IMR-90 (cell line): ENCODE results near the gene NDST3. TPM values are rescaled to one million over a fixed set of nuclear protein-coding genes. Genes with fewer than 3 reads are reported as not detected.

ENCODE experiments used
- ATAC-seq: fragments of 200-7000 bp; cut with Tn5 transposase; 2 replicates; pipeline ENCODE4 v1.9.1; 2020; ENCODE audit warnings: low read depth, mild to moderate bottlenecking, moderate library complexity
- BruUV-seq: library from RNA; stranded (reverse); fragments of 400-500 nt; replicated peaks from 2 replicates; lab custom pipeline; 2021; lab: Mats Ljungman, UMichigan
- CTCF ChIA-PET: fragments of 300-600 bp; formaldehyde crosslinking; extraction: SDS; loops from one replicate; lab custom pipeline; 2021; ENCODE audit warnings: antibody characterized with exemption; lab: Yijun Ruan, JAX
- POLR2A ChIA-PET: fragments of 300-600 bp; sonication (Branson Sonifier 250); formaldehyde crosslinking; loops from one replicate; lab custom pipeline; 2022; ENCODE audit warnings: antibody characterized with exemption; ENCODE audit not compliant: unreplicated experiment; lab: Charles Lee
- DNase-seq: peaks from one replicate; pipeline ENCODE4 v3.0.0; 2013
- H2AFZ ChIP-seq: replicated peaks from 2 replicates; pipeline ENCODE3; 2013; ENCODE audit warnings: low read length, mild to moderate bottlenecking; ENCODE audit not compliant: poor library complexity
- H2AK5ac ChIP-seq: 2 replicates; pipeline ENCODE4 v1.6.1; 2013; ENCODE audit warnings: low read depth, low read length, inconsistent platforms
- H2AK9ac ChIP-seq: replicated peaks from 2 replicates; pipeline ENCODE3; 2013; ENCODE audit warnings: mild to moderate bottlenecking, low read depth, low read length, moderate library complexity; ENCODE audit not compliant: poor library complexity
- H2BK120ac ChIP-seq: 2 replicates; pipeline ENCODE4 v1.6.1; 2013; ENCODE audit warnings: low read depth, low read length, inconsistent platforms
- H2BK15ac ChIP-seq: 3 replicates; pipeline ENCODE4 v1.6.1; 2013; ENCODE audit warnings: low read depth, low read length, inconsistent platforms
- H2BK20ac ChIP-seq: 2 replicates; pipeline ENCODE4 v1.6.1; 2013; ENCODE audit warnings: low read depth, mild to moderate bottlenecking, inconsistent platforms, low read length, moderate library complexity
- H2BK5ac ChIP-seq: 2 replicates; pipeline ENCODE4 v1.6.1; 2013; ENCODE audit warnings: mild to moderate bottlenecking, low read depth, low read length, inconsistent platforms; ENCODE audit not compliant: poor library complexity, severe bottlenecking
- H3K14ac ChIP-seq: replicated peaks from 2 replicates; pipeline ENCODE4 v1.6.1; 2013; ENCODE audit warnings: low read depth, low read length, inconsistent platforms
- H3K18ac ChIP-seq: 2 replicates; pipeline ENCODE4 v1.6.1; 2013; ENCODE audit warnings: low read depth, low read length, control low read depth
- H3K23ac ChIP-seq: 2 replicates; pipeline ENCODE4 v1.6.1; 2013; ENCODE audit warnings: low read depth, low read length, inconsistent platforms
- H3K27ac ChIP-seq: 2 replicates; pipeline ENCODE4 v1.5.1; 2013; ENCODE audit warnings: mild to moderate bottlenecking, control low read depth, low read length; ENCODE audit not compliant: insufficient read depth
- H3K27me3 ChIP-seq: 2 replicates; pipeline ENCODE4 v1.6.1; 2013; ENCODE audit warnings: low read length; ENCODE audit not compliant: control insufficient read depth, insufficient read depth
- H3K36me3 ChIP-seq: 2 replicates; pipeline ENCODE4 v1.6.1; 2013; ENCODE audit warnings: low read length, mixed read lengths; ENCODE audit not compliant: control insufficient read depth, insufficient read depth
- H3K4ac ChIP-seq: 2 replicates; pipeline ENCODE4 v1.6.1; 2013; ENCODE audit warnings: low read depth, low read length, inconsistent platforms
- H3K4me1 ChIP-seq: 2 replicates; pipeline ENCODE4 v1.6.1; 2013; ENCODE audit warnings: low read length, mixed read lengths; ENCODE audit not compliant: control insufficient read depth, insufficient read depth
- H3K4me2 ChIP-seq: 2 replicates; pipeline ENCODE4 v1.6.1; 2013; ENCODE audit warnings: low read depth, mild to moderate bottlenecking, control low read depth, low read length, moderate library complexity
- H3K4me3 ChIP-seq: 2 replicates; pipeline ENCODE4 v1.5.1; 2013; ENCODE audit warnings: low read depth, mild to moderate bottlenecking, control low read depth, low read length, moderate library complexity; ENCODE audit not compliant: insufficient read depth
- H3K56ac ChIP-seq: 2 replicates; pipeline ENCODE4 v1.6.1; 2013; ENCODE audit warnings: low read length, inconsistent platforms; ENCODE audit not compliant: insufficient read depth; ENCODE audit errors: extremely low read depth
- H3K79me1 ChIP-seq, 2 experiments: 2 replicates each; pipeline ENCODE4 v1.6.1; 2013; ENCODE audit warnings: low read length in 2 of 2, inconsistent platforms in 1 of 2, low read depth in 1 of 2
- H3K9ac ChIP-seq: 2 replicates; pipeline ENCODE4 v1.6.1; 2013; ENCODE audit warnings: low read depth, low read length, control low read depth
- H3K9me1 ChIP-seq: 2 replicates; pipeline ENCODE4 v1.6.1; 2013; ENCODE audit warnings: low read length, inconsistent platforms; ENCODE audit not compliant: insufficient read depth
- H3K9me3 ChIP-seq: 2 replicates; pipeline ENCODE4 v1.6.1; 2013; ENCODE audit warnings: low read length; ENCODE audit not compliant: control insufficient read depth, insufficient read depth
- H4K20me1 ChIP-seq: 2 replicates; pipeline ENCODE4 v1.6.1; 2013; ENCODE audit warnings: low read length, inconsistent platforms; ENCODE audit not compliant: insufficient read depth
- H4K5ac ChIP-seq: 2 replicates; pipeline ENCODE4 v1.6.1; 2013; ENCODE audit warnings: mild to moderate bottlenecking, low read depth, low read length, control low read depth
- H4K8ac ChIP-seq, 2 experiments: 2 replicates each; pipeline ENCODE4 v1.6.1; 2013; ENCODE audit warnings: low read depth in 2 of 2, low read length in 2 of 2, control low read depth in 1 of 2, inconsistent platforms in 1 of 2
- H4K91ac ChIP-seq: 2 replicates; pipeline ENCODE4 v1.6.1; 2013; ENCODE audit warnings: low read depth, low read length, inconsistent platforms; ENCODE audit not compliant: insufficient read depth
- BHLHE40 ChIP-seq: fragments of 150-350 bp; IDR thresholded peaks from 2 replicates; pipeline ENCODE4 v1.6.1; 2016; ENCODE audit warnings: mild to moderate bottlenecking, low read depth, low read length
- CEBPB ChIP-seq: IDR thresholded peaks from 2 replicates; pipeline ENCODE4 v1.6.1; 2012; ENCODE audit warnings: low read depth, low read length, improper control_type of control experiment
- CHD1 ChIP-seq: IDR thresholded peaks from 2 replicates; pipeline ENCODE4 v1.6.1; 2012; ENCODE audit warnings: low read depth, low read length, improper control_type of control experiment
- FOS ChIP-seq: fragments of 150-350 bp; IDR thresholded peaks from 2 replicates; pipeline ENCODE4 v1.6.1; 2016; ENCODE audit warnings: low read depth, low read length
- MAZ ChIP-seq: IDR thresholded peaks from 2 replicates; pipeline ENCODE4 v1.6.1; 2012; ENCODE audit warnings: low read depth, mild to moderate bottlenecking, low read length, improper control_type of control experiment, moderate library complexity, borderline replicate concordance
- MXI1 ChIP-seq: IDR thresholded peaks from 2 replicates; pipeline ENCODE4 v1.6.1; 2012; ENCODE audit warnings: low read depth, mild to moderate bottlenecking, low read length, moderate library complexity, borderline replicate concordance
- NFE2L2 ChIP-seq: fragments of 150-350 bp; IDR thresholded peaks from 2 replicates; pipeline ENCODE4 v1.6.1; 2016; ENCODE audit warnings: low read depth, mild to moderate bottlenecking, low read length
- POLR2A ChIP-seq: IDR thresholded peaks from 2 replicates; pipeline ENCODE4 v1.6.1; 2012; ENCODE audit warnings: mild to moderate bottlenecking, low read depth, low read length
- RAD21 ChIP-seq: IDR thresholded peaks from 2 replicates; pipeline ENCODE4 v1.6.1; 2012; ENCODE audit warnings: low read length, improper control_type of control experiment
- SMC3 ChIP-seq: fragments of 150-350 bp; IDR thresholded peaks from 2 replicates; pipeline ENCODE4 v1.6.1; 2016; ENCODE audit warnings: low read depth, mild to moderate bottlenecking, antibody characterized with exemption, low read length, moderate library complexity
- WGBS, 2 experiments: methylation state at CpG; one replicate each; pipeline versions ENCODE4 v1.1.5 to v1.1.7; 2013; ENCODE audit warnings: missing lambda C conversion rate in 2 of 2; ENCODE audit not compliant: insufficient read length in 1 of 2; ENCODE audit errors: extremely low coverage in 2 of 2; 5-methylcytosine and 5-hydroxymethylcytosine counted together
- dilution Hi-C: fragments of 300-500 bp; cut with HindIII; formaldehyde crosslinking; loops from one replicate; pipeline ENCODE4 v1.14.3; 2018; ENCODE audit warnings: low sequenced_read_pairs; ENCODE audit not compliant: unreplicated experiment
- in situ Hi-C: fragments of 300-500 bp; cut with MboI; formaldehyde crosslinking; loops from 3 replicates; pipeline ENCODE4 v1.14.3; 2019; ENCODE audit warnings: low sequenced_read_pairs, inconsistent platforms, mixed read lengths
- intact Hi-C: fragments of 100-400 bp; cut with micrococcal nuclease; formaldehyde crosslinking; loops from 2 replicates; pipeline ENCODE4 v1.10.0; 2022
- polyA plus RNA-seq, 3 experiments: library from polyadenylated mRNA; depleted of rRNA; stranded (reverse); fragments of >200 nt; gene quantifications; 2 replicates each; pipeline ENCODE4 v1.2.3, GENCODE V29; 2012; ENCODE audit warnings: low replicate concordance in 1 of 3
- total RNA-seq: library from RNA; depleted of rRNA; stranded (reverse); fragments of >200 nt; gene quantifications from 2 replicates; pipeline ENCODE4 v1.2.3, GENCODE V29; 2012
- TF ChIP-seq, protein P1 (sequence below): fragments of 150-350 bp; IDR thresholded peaks from 2 replicates; pipeline ENCODE4 v1.6.1; 2016; ENCODE audit warnings: low read depth, mild to moderate bottlenecking, low read length, moderate library complexity, borderline replicate concordance
- TF ChIP-seq, protein P2 (sequence below): conservative IDR thresholded peaks from 2 replicates; pipeline ENCODE4 v1.5.1; 2012; ENCODE audit warnings: mild to moderate bottlenecking, low read depth, low read length, improper control_type of control experiment
- TF ChIP-seq, protein P3 (sequence below): fragments of 150-350 bp; IDR thresholded peaks from 2 replicates; pipeline ENCODE4 v1.6.1; 2017; ENCODE audit warnings: mild to moderate bottlenecking, antibody characterized with exemption, low read length, low read depth

NDST3 gene
- total and polyA plus RNA-seq, 2 of the 4 experiments (the other 2 are of a cell fraction), result 0.10 to 0.18 TPM

DNA sequence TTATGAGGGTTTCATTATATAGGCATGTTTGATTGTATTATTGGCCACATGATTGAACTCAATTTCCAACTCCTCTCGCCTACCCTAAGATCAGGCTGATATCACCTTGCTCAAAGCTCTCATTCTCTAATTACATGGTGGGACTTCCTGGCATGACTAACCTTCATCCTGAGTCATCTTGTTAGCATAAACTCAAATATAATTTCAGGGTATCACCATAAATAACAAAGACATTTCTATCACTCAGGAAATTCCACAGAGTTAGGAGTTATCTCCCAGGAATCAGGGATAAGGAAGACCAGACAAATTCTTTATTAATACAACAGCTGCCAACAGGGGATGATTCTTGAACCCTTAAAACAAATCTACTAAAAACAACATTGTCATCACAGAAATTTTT is 90.7 kb downstream of the NDST3 start:
- ChIA-PET POLR2A (no interaction called here), CTCF (no interaction called here)
- no peak overlapping the region for H3K23ac ChIP-seq
- DNase-seq, result peak; percentile 15
- no peaks in the 10 kb centered on the region for H3K79me1 ChIP-seq
- dilution Hi-C loops, result no loop called here
- no peak overlapping the region for H3K4me3 ChIP-seq
- no peak overlapping the region for H3K9ac ChIP-seq
- no peaks in the 10 kb centered on the region for H4K20me1 ChIP-seq
- in situ Hi-C loops, result no loop called here
- BruUV-seq, result no TSS peak
- H4K91ac ChIP-seq, result no peak overlapping the region
- WGBS, 2 experiments, result no CpG with 5 or more reads among the region's 1 CpG
- H3K9me3 ChIP-seq, result no peaks in the 10 kb centered on the region
- no peak overlapping the region for H4K8ac ChIP-seq
- intact Hi-C loops, result no loop called here
- H2AK5ac ChIP-seq, result no peak overlapping the region
- no peak overlapping the region for H2AK9ac ChIP-seq
- H2BK20ac ChIP-seq, result no peak overlapping the region
- H2AFZ ChIP-seq, result no peak overlapping the region
- H3K4me1 ChIP-seq, result no peaks in the 10 kb centered on the region
- H2BK120ac ChIP-seq, result no peak overlapping the region
- H3K18ac ChIP-seq, result no peak overlapping the region
- H3K27me3 ChIP-seq, result no peaks in the 10 kb centered on the region
- H3K4me2 ChIP-seq, result no peak overlapping the region
- H2BK15ac ChIP-seq, result no peak overlapping the region
- H3K36me3 ChIP-seq, result no peaks in the 10 kb centered on the region
- no peak overlapping the region for H3K4ac ChIP-seq
- no peak for ATAC-seq
- TF ChIP-seq RAD21, result no peak
- TF ChIP-seq CHD1, result no peak
- TF ChIP-seq, protein P1, sequence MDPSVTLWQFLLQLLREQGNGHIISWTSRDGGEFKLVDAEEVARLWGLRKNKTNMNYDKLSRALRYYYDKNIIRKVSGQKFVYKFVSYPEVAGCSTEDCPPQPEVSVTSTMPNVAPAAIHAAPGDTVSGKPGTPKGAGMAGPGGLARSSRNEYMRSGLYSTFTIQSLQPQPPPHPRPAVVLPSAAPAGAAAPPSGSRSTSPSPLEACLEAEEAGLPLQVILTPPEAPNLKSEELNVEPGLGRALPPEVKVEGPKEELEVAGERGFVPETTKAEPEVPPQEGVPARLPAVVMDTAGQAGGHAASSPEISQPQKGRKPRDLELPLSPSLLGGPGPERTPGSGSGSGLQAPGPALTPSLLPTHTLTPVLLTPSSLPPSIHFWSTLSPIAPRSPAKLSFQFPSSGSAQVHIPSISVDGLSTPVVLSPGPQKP, result no peak
- no peak for TF ChIP-seq NFE2L2
- TF ChIP-seq POLR2A, result no peak
- TF ChIP-seq, protein P2, sequence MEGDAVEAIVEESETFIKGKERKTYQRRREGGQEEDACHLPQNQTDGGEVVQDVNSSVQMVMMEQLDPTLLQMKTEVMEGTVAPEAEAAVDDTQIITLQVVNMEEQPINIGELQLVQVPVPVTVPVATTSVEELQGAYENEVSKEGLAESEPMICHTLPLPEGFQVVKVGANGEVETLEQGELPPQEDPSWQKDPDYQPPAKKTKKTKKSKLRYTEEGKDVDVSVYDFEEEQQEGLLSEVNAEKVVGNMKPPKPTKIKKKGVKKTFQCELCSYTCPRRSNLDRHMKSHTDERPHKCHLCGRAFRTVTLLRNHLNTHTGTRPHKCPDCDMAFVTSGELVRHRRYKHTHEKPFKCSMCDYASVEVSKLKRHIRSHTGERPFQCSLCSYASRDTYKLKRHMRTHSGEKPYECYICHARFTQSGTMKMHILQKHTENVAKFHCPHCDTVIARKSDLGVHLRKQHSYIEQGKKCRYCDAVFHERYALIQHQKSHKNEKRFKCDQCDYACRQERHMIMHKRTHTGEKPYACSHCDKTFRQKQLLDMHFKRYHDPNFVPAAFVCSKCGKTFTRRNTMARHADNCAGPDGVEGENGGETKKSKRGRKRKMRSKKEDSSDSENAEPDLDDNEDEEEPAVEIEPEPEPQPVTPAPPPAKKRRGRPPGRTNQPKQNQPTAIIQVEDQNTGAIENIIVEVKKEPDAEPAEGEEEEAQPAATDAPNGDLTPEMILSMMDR, result no peak
- no peak for TF ChIP-seq MXI1
- TF ChIP-seq SMC3, result no peak
- TF ChIP-seq, protein P3, sequence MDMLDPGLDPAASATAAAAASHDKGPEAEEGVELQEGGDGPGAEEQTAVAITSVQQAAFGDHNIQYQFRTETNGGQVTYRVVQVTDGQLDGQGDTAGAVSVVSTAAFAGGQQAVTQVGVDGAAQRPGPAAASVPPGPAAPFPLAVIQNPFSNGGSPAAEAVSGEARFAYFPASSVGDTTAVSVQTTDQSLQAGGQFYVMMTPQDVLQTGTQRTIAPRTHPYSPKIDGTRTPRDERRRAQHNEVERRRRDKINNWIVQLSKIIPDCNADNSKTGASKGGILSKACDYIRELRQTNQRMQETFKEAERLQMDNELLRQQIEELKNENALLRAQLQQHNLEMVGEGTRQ, result no peak
- no peak for TF ChIP-seq MAZ
- no peak for TF ChIP-seq FOS
- TF ChIP-seq BHLHE40, result no peak
- TF ChIP-seq CEBPB, result no peak
- no peak overlapping the region for H3K56ac ChIP-seq
- no peak overlapping the region for H3K27ac ChIP-seq
- H2BK5ac ChIP-seq, result no peak overlapping the region
- no peaks in the 10 kb centered on the region for H3K9me1 ChIP-seq
- H4K5ac ChIP-seq, result no peak overlapping the region
- no peak overlapping the region for H3K14ac ChIP-seq
